Stimulated activated CD4-positive, alpha-beta T cell treated with anti-CD3 and anti-CD28 coated beads, Interleukin-1b, Interleukin-23, amount 100 ng/mL, for 4 hours (primary cell): ENCODE results near the gene RGMB.

ENCODE experiments used
- DNase-seq, 2 donors: peaks; one replicate each; pipeline ENCODE4 v3.0.0-alpha.2; 2020; ENCODE audit warnings: low read depth in 2 of 2

The RGMB gene

DNA sequence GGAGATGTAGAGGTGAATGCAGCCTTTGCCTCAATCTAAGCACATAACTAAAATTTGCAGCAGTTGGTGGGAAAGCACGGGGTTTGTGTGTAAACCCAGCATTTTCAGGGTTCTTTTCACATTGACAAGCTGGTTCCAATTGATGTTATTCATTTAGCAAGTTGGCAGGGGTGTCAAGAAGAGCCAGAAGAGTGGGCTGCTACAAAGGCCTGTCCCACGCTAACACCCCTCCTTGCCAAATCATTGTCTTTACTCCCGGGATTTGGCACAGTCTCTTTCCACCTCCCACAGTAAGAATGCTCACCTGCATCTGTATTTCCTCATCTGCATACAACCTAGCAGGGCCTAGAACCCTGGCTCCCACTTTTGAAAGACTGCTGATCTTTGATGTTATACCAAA is 11.8 kb downstream of the RGMB start:
- no peak for DNase-seq

DNA sequence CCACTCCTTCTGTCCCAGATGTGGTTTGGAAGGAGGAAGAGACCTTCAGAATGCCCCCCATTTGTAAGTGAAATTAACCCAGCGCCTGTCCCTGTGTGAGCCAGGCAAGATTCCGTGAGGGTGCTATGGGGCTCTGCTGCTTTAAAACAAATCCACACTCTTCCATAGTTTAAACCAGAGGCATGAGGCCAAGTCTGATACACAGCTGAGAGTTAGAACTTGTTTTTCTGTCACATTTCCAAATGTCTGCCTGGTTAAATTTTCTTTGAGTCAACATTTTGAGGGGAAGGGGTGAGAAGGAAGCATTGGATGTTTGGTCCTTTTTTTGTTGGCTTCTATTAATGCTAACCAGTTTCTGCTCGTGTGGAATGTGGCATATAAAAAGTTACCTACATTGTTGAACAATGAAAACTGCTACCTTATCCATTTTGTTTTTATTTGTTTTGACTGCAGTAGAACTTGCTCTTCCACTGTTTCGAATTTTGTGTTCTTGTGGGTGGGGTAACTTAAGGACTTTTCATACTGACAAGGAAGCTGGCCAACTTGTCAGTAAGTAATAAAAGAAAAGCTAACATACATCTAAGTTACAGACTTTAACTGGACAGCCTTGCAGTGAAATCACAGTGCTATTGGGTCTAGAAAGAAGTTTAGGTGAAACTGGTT is 12.9 kb downstream of the RGMB start:
- no peak for DNase-seq

DNA sequence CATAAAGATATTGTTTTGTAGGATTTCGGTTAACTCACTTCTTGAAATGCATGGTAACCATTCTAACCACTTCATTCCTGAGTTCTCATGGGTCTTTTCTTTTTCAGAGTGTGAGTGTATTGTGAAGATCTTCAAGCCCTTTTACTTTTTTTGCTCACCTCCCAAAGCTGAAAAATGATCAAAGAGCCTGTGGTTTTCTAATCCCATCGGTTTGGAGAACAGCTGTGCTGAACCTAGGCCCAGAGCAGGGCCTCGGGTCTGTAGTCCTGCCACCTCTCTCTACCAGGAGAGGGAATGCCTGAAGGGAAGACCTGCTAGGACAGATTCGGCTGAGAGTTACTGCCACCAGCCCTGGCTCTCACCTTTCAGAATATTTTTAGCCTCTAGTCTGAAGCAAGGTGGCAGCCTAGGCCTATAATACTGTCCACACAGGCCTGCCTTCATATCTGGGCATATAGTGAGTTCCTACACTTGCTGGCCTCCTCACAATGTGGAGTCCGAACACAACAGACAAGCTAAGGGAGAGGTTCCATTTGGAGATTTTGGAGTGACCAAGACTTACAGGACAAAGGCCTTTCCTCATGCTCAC is 13.8 kb downstream of the RGMB start:
- no peak for DNase-seq

DNA sequence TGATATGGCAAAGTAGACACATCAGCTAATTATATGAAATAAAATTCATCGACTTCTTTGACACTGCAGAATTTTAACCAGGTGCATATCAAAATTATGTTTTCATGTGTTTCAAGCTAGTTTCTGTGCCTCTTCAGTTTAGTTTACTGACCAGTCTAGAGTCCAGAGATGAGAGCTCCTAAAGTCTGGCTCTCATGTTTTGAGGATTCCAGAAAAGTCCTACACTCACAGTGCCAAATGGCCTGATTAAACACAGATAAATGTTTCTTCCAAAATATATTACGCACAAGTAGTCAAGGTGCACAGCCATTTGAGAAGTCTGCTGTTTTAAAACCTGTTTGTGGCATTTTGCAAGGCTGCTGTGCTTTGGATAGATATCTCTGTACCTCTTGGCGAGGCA is 15.6 kb downstream of the RGMB start:
- no peak for DNase-seq

DNA sequence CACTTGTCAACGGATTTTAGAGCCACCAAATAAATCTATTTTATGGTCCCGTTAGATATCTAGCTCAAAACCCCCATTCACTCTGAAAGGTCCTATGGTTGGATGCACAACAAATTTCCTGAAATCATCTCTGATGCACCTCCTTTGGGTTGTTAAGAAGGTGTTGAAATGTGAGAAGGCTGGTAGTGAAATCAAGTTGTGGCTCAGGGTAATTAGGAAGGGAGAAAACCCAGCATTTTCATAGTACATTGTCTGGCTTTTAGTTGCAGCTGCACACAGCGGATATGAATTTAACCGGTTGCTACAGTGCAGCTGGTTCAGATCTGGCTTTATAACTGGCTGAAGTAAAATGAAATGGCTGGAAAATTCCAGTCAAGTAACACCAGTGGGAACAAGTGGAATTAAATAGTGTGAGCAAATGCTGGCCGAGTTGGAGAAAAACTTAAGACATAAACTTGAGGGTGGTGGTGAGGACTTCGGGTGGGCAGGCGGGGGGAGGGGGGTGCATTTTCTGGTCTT is 17.6 kb downstream of the RGMB start:
- DNase-seq, result no peak

DNA sequence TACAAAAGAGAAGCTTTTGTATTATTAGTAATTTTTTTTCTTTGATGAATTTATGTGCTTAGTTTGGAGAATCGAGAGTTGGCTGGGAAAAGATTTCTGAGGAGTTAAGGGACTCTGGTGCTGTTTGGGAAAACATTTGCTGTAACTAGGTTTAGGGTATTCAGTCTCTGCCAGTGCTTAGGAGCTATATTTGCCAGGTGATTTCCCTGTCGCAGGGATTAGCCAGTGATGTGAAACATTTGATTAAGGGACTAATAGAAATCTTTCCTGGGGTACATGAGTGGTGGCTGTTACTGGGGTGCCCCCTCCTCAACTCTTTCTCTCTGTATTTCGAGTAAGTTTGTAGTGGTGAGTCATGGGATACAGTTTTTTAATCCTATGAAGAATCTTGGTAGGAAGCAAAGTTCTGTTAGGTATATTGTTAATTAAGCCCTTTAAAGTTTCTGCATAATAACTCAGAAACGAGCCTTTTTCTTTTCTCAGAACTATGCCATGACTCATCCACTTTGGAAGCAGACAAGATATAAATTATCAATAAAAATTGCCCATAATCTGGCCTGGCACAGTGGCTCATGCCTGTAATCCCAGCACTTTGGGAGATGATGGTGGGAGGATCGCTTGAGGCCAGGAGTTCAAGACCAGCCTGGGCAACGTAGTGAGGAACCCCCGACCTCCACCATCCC is 18.6 kb downstream of the RGMB start:
- no peak for DNase-seq

DNA sequence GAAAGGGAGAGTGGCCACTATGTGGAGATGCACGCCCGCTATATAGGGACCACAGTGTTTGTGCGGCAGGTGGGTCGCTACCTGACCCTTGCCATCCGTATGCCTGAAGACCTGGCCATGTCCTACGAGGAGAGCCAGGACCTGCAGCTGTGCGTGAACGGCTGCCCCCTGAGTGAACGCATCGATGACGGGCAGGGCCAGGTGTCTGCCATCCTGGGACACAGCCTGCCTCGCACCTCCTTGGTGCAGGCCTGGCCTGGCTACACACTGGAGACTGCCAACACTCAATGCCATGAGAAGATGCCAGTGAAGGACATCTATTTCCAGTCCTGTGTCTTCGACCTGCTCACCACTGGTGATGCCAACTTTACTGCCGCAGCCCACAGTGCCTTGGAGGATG is 19.8 kb downstream of the RGMB start:
- DNase-seq, result no peak

DNA sequence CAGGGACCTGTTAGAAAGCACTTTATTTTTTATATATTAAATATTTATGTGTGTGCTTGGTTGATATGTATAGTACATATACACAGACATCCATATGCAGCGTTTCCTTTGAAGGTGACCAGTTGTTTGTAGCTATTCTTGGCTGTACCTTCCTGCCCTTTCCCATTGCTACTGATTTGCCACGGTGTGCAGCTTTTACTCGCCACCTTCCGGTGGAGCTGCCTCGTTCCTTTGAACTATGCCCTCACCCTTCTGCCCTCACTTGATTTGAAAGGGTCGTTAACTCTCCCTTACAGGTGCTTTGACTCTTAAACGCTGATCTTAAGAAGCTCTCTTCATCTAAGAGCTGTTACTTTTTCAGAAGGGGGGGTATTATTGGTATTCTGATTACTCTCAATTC is 20.5 kb downstream of the RGMB start:
- no peak for DNase-seq

DNA sequence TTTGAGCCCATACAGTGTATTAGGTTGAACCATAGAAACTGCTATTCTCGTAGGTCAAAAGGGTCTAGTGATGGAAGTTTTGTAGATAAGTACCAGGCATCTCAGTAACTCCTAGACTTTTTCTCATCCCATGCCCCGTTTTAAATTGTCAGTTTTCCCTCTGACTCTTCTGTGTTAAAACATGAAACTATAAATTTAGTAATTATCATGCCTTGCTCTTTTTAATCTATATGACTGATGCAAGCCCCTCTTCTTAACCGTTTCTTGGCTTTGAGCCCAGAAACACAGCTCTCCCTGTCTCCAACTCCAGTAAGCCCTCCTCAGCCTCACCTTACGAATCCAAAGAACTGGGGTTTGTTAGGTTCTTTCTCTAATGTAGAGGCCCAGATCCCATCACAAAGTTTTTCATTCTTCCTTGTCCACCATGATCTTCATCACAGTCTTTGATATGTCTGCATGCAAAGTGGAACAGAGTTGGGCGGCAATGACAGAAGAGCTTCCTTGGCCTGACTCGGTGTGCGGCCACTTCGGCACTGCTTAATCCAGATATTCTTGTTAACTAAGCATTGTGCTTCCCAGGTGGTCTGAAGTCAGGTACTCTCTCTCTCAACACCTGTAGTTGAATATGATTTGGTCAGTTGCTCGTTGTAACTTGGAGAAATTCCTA is 21.1 kb downstream of the RGMB start:
- DNase-seq, result no peak

DNA sequence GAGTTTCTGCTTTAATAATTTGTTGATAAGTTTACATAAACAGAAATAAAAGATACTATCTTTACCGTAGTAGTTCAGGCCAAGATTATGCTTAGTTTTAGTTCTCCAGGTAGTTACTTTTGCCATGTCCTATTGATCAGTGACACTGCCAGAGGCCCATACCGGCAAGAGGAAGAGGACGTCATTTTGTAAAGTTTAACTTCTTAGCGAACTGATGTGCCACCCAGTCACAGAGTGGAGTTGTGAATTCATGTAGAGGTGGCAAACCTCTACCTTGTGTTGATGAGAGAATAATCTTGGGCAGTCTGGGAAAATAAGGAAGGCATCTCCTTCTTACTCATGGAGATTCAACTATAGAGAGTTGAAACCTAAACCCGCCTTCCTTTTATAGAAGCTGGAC is 21.8 kb downstream of the RGMB start:
- DNase-seq, result no peak

DNA sequence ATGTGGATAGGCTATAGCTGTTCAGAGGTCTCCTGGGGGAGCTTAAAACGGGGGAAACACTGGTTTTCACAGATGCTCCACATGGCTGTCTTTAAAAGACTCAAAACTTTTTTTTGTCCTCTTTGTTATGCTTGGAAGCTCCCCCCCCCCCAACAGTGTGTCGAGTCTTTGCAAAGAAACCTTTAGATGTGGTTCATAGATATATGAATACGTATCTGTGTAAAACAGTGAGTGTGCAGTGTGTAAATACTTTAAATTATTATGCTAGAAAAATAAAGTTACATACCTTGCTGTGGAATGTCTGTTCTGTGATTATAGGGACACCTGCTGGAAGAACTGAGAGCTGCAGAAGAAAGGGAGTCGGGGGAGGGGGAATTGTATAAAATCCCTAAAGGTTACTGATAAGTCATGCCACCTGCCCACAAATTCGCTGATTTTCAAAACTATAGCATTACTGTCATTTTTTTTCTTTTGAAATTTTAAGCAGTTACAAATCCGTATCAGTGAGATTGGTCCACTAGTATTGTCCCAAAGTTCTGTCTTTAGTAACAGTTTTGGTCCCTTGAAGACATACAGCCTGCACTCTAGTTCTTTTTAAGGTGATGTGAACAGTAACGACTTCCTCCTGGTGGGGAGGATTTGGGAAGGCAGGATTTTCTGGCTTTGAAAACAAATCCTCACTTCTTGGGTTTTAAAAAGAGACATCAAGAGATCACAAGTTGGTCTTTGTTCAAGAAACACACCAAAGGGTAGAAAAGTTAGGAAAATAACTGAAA is 22.9 kb downstream of the RGMB start:
- peak in 1 of 2 donors; percentile 53 for DNase-seq

DNA sequence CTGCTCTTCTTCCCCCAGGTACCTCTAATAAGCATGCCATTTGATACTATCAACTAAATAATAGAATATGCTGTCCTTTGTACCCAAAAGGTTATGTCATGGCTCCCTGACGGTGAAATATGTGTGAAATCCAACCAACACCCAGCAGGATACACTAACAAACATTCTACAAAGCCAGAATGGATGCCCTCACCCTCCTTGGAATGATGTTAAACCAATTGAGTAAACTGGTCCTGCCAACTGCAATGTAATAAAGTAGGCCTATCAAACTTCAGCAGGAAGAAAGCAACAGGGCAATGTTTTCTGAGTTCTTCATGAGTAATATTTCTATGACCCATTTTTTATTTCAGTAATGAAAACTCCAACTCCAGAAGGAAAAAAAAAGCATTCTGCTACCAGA is 24.9 kb downstream of the RGMB start:
- DNase-seq, result no peak

DNA sequence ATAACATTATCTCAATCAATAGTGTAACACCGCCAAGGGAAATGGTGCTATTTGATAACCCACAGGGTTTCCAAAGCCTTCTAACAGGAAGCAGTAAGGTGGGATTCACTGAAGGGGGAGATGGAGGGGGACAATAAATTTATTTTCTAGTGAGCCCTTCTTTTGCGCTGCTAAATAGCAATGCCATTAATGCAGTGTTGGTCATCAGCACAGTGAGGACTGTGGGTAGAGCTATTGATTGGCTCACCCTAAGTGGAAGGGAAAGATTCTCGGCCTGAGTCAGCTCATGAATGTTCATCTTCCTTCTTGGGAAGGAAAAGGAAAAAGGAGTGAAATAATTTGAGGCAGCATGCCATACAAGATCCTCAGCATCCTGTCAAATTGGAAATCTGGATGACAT is 25.4 kb downstream of the RGMB start:
- DNase-seq, result no peak

DNA sequence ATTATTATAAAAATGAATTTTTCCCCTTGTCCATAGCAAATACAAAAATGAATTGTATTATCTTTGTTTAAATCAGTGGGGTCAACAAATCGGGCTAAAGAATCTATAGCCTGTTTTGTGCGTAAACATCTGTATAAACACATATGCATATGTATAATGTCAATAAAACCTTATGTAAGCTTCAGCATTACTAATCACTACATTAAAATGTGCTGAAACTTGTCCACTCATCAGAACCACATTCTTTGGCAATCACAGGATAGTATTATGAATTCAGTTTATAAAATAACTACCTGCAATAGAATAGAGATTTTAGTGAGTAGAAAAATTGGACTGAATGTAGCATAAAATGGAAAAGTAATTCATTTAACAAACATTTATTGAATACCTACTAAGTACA is 30.6 kb downstream of the RGMB start:
- no peak for DNase-seq

DNA sequence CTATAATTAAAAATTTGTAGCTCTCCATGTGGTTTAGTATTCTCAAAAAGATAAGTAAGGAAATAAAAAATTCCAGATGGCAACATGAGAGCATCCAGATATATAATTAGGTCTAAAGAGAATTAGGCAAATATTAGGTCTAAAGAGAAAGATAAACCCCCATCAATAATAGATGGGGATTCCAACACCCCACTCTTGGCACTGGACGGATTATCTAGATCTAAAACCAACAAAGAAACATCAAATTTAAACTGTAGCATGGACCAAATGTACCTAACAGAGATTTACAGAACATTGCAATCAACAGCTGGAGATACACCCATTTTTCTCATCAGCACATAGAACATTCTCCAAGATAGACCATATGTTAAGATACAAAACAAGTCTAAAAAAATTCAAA is 31.6 kb downstream of the RGMB start:
- DNase-seq, result no peak

DNA sequence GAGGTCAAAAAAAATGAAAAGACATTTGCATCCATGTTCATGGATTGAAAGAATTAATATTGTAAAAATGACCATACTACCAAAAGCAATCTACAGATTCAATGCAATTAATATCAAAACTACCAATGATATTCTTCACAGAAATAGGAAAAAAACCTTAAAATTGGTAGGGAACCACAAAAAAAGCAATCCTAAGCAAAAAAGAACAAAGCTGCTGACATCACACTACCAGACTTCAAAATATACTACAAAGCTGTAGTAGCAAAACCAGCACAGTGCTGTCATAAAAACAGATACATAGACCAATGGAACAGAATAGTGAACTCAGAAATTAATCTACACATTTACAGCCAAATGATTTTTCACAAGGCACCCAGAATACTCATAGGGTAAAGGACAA is 34.3 kb downstream of the RGMB start:
- DNase-seq, result no peak

DNA sequence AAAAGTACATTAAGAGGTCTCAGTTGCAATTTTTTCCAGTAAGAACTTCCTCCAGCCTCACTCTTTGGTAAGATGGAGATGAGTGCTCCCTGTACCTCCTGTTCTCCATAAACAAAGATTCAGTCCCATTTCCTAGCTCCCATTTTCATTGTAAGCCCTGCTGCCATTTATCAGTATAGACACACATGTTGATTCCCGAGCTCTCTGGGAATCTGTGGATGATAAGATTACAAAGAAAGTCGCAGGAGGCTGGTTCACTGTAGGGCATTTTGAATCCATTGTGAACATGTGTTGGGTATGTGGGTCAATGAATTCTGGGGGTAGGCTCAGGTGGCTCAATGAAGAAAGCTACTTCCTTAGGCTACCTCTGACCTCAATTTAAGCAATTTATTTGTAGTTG is 36.7 kb downstream of the RGMB start:
- no peak for DNase-seq

DNA sequence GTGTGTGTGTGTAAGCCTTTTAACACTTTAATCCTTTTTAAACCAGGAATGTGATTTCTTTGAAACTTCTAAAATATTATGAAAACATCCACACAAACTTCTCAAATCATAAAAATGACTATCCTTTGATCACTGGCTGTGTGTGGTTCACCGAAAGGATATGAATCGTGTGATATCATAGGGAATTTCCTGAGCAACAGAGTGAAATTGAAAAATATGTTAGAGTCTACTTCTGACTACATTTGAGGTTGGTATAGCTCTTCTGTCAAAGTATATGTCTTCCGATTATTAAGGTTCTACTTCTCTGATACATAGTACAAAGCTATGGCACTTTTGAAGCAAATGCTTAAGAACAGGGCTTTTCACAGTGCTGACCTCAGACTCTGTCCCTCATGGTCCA is 40.3 kb downstream of the RGMB start:
- no peak for DNase-seq

DNA sequence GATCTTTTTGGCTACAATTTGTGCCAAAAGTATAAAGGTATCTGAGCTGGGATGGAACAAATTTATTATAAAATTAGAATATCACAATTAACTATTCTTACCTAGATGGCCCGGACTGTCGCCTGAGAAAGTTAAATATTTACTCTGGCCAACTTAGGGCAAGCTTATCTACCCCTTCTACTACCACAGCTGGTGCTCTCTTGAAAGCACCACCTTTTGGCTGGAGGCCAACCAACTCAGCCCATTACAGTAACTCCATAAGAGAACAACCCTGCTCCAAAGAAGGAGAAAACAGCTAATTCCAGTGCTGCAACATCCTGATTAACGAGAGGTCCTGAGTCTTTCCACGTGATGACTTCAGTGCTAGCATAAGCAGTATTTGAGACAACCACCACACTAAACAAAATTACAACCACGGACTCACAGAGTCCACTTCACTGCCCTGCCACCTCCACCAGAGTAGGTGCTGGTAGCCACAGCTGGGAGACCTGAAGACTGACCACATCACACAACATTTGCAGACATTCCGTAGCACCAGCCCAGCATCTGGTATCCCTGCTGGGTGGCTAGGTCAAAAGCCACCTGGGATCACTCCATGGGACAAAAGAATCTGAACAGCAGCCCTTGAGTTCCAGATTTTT is 43.2 kb downstream of the RGMB start:
- DNase-seq, result no peak

DNA sequence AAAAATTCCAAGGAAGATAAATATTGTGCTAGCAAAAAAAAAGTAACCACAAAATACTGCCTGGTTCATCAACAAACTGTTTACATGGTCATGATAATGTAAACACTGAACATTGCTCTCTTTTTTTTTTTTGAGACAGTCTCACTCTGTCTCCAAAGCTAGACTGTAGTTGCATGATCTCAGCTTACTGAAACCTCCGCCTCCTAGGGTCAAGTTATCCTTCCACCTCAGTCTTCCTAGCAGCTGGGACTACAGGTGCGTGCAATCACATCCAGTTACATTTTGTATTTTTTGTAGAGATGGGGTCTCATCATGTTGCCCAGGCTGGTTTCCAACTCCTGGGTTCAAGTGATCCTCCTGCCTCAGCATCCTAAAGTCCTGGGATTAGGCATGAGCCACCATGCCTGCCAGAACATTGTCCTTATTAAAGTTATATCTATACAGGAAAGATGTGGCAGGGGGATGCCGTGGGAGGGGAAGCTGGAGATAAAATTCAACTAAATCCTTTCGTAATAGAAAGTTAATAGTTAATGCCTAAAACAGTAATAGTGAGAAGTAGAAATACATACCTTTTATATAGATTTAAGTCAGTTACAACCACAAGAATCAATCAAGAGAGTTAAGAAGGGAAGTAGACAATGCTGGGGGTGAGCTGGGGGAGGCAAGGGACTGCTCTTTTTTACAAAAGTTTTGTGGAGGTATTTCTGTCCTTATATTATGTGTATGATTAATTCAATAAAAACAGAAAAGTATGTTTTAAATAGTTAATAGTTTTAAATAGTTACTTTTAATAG is 52.3 kb downstream of the RGMB start:
- DNase-seq, result no peak

DNA sequence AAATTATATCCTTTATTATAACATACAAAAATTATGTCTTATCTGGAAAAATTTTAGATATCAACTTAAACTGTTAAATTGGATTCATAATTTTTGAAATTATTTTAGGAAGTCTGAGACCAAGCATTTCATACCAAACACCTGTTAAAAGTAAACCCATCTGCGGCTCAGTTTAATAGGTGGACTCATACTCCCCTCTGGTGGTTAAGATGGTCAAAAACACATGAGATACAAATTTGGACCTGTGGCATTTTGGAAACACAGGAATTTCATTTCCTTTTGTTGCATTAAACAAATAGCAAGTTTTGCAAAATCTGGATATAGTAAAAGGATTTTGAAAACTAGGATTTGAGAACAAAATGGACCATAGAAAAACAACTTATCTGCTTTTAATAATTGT is 53.7 kb downstream of the RGMB start:
- DNase-seq, result no peak
